Left lobe of liver (tissue), 2 donors: ENCODE measurements around the gene DISP3. TPM values are rescaled to one million over a fixed set of nuclear protein-coding genes. Genes with fewer than 3 reads are reported as not detected.

Experiments
- ATAC-seq: fragments of 200-7000 bp; cut with Tn5 transposase; one replicate; pipeline ENCODE4 v1.9.1; 2020; ENCODE audit warnings: mild to moderate bottlenecking, moderate library complexity
- DNase-seq: peaks from one replicate; pipeline ENCODE4 v3.0.0-alpha.2; 2020; ENCODE audit warnings: low spot score
- total RNA-seq: library from RNA; stranded (reverse); gene quantifications from one replicate; pipeline ENCODE4 v1.2.1, GENCODE V29; 2021
- donor health status: DM: no; HTN: no; CAD: no; lungs with moderate emphysema.
- donor health status: DM: no; HTN: yes; CAD: no.

DISP3 gene
- total RNA-seq, 1 donor from 2014 or later = not detected

- ATAC-seq = no peak
- no peak for DNase-seq
Measured at GRCh38 chr1:11483581-11484320, 4.8 kb downstream of the DISP3 start.

- DNase-seq = no peak
- ATAC-seq = no peak
Measured at GRCh38 chr1:11484321-11484655, 5.3 kb downstream of the DISP3 start.

GRCh38 chr1:11485191-11485590, 6.2 kb downstream of the DISP3 start:
- DNase-seq (no peak), ATAC-seq (no peak)

- ATAC-seq = no peak
Measured at GRCh38 chr1:11486231-11487009, 7.5 kb downstream of the DISP3 start.

GRCh38 chr1:11487196-11487751, 8.3 kb downstream of the DISP3 start:
- DNase-seq (no peak), ATAC-seq (no peak)

More at GRCh38 chr1:11486231-11487009, 7.5 kb downstream of the DISP3 start:
- DNase-seq = no peak

- DNase-seq = no peak
- ATAC-seq = no peak
Measured at GRCh38 chr1:11488201-11488770, 9.3 kb downstream of the DISP3 start.

- DNase-seq = no peak
Measured at GRCh38 chr1:11488966-11489625, 10.1 kb downstream of the DISP3 start.

GRCh38 chr1:11492235-11492634, 13.3 kb downstream of the DISP3 start:
- DNase-seq (no peak), ATAC-seq (no peak)

More at GRCh38 chr1:11488966-11489625, 10.1 kb downstream of the DISP3 start:
- no peak for ATAC-seq

GRCh38 chr1:11493972-11494655, 15.2 kb downstream of the DISP3 start:
- DNase-seq (no peak), ATAC-seq (no peak)

GRCh38 chr1:11494771-11495170, 15.8 kb downstream of the DISP3 start:
- ATAC-seq = no peak
- no peak for DNase-seq

- ATAC-seq = no peak
Measured at GRCh38 chr1:11495579-11495978, 16.6 kb downstream of the DISP3 start.

GRCh38 chr1:11496551-11497080, 17.7 kb downstream of the DISP3 start:
- no peak for DNase-seq
- no peak for ATAC-seq

More at GRCh38 chr1:11495579-11495978, 16.6 kb downstream of the DISP3 start:
- DNase-seq = no peak

- ATAC-seq = no peak
- no peak for DNase-seq
Measured at GRCh38 chr1:11498956-11499594, 20.1 kb downstream of the DISP3 start.

GRCh38 chr1:11499601-11500331, 20.8 kb downstream of the DISP3 start:
- no peak for DNase-seq
- ATAC-seq = no peak

GRCh38 chr1:11500881-11501280, 21.9 kb downstream of the DISP3 start:
- no peak for DNase-seq
- no peak for ATAC-seq

GRCh38 chr1:11501491-11501897, 22.5 kb downstream of the DISP3 start:
- DNase-seq (no peak), ATAC-seq (peak; percentile 30)

GRCh38 chr1:11501906-11502485, 23.0 kb downstream of the DISP3 start:
- ATAC-seq = no peak
- DNase-seq = no peak

GRCh38 chr1:11502516-11502915, 23.6 kb downstream of the DISP3 start:
- no peak for ATAC-seq
- DNase-seq = no peak

GRCh38 chr1:11504599-11504998, 25.6 kb downstream of the DISP3 start:
- DNase-seq (no peak), ATAC-seq (no peak)
